Fibroblast of the aortic adventitia (primary cell): Measurements from ENCODE around the gene MYL4. TPM values are rescaled to one million over a fixed set of nuclear protein-coding genes. Genes with fewer than 3 reads are reported as not detected.
"Not testable (repeated sequence)": the region's sequence is repeated elsewhere in the genome, so short reads cannot be mapped to it uniquely, and the experiment has no call there.

ENCODE experiments used
- DNase-seq: peaks from one replicate; pipeline ENCODE4 v3.0.0-alpha.2; 2010; ENCODE audit warnings: low read depth
- H3K4me3 ChIP-seq: 2 replicates; pipeline ENCODE4 v1.5.1; 2011; ENCODE audit warnings: low read depth, mild to moderate bottlenecking, control low read depth, low read length, moderate library complexity
- total RNA-seq: library from RNA; depleted of rRNA; stranded (reverse); fragments of >200 nt; gene quantifications from 2 replicates; pipeline ENCODE4 v1.2.3, GENCODE V29; 2012; ENCODE audit warnings: low replicate concordance
- TF ChIP-seq, protein P1 (sequence below): IDR thresholded peaks from 2 replicates; pipeline ENCODE4 v1.5.1; 2011; ENCODE audit warnings: mild to moderate bottlenecking, low read length, control low read depth, inconsistent platforms; ENCODE audit not compliant: insufficient read depth

Gene MYL4
- total RNA-seq = not detected in 2 replicates

DNA sequence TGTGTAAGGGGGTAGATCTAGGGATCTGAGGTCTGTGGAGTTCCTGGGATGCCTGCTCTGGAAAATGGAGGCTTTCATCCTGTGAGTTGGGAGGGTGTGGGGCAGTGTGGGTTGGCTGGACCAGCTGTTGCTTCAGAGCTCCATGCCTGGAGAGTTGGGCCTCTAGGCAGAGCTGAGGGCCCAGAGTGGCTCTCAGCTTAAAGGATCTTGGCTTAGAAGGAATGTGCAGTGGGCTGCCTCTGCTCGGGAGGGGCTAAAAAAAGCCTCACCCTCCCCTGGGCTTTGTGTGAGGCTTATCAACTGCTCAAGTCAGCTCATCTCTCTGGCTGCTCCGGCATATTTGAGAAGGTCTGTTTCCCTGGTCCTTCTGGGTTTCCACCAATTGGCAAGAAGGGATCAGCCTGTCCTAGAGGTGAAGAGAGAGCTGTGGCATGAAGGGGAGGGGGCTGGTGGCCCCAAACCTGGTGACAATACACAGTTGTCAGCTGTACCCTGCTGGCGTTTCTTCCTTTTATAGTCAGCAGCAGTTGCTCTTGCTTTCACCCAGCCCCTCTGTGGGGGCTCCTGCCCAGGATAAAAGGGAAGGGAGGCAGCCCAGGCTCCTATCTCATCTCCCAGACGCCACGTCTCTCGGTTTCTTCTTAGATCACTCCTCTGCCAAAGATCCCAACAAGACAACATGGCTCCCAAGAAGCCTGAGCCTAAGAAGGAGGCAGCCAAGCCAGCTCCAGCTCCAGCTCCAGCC is at the start of gene MYL4:
MYL4 (plus strand) TSS at position 605 of the 745 bp plus-strand sequence; CDS start at position 680, 75 bp downstream.
- TF ChIP-seq, protein P1, sequence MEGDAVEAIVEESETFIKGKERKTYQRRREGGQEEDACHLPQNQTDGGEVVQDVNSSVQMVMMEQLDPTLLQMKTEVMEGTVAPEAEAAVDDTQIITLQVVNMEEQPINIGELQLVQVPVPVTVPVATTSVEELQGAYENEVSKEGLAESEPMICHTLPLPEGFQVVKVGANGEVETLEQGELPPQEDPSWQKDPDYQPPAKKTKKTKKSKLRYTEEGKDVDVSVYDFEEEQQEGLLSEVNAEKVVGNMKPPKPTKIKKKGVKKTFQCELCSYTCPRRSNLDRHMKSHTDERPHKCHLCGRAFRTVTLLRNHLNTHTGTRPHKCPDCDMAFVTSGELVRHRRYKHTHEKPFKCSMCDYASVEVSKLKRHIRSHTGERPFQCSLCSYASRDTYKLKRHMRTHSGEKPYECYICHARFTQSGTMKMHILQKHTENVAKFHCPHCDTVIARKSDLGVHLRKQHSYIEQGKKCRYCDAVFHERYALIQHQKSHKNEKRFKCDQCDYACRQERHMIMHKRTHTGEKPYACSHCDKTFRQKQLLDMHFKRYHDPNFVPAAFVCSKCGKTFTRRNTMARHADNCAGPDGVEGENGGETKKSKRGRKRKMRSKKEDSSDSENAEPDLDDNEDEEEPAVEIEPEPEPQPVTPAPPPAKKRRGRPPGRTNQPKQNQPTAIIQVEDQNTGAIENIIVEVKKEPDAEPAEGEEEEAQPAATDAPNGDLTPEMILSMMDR = no peak
- no peak within 1 kb of the TSS for H3K4me3 ChIP-seq
- no peak for DNase-seq

GRCh38 chr17:47162013-47162622 is 47.0 kb upstream of the MYL4 start:
- TF ChIP-seq, protein P1 = no peak
- no peak for DNase-seq
- H3K4me3 ChIP-seq = no peak overlapping the region

DNA sequence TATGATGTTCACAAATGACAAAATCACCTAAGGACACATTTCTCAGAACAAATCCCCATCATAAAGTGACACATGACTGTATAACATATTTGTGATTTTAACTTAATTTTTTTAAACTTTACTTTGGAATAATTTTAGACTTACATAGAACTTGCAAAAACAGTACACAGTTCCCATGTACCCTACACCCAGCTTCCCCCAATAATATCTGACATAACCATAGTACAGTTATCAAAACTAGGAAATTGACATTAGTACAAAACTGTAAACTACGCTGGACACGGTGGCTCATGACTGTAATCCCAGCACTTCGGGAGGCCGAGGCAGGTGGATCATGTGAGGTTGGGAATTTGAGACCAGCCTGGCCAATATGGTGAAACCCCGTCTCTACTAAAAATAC is 44.9 kb upstream of the MYL4 start:
- no peak for DNase-seq
- H3K4me3 ChIP-seq = no peak overlapping the region
- TF ChIP-seq, protein P1 = no peak

GRCh38 chr17:47165137-47165536 is 44.0 kb upstream of the MYL4 start:
- TF ChIP-seq, protein P1 = no peak
- H3K4me3 ChIP-seq = no peak overlapping the region
- no peak for DNase-seq

- H3K4me3 ChIP-seq, DNase-seq: not testable (repeated sequence)
These were observed 42.3 kb upstream of the MYL4 start for GRCh38 chr17:47166854-47167253.

DNA sequence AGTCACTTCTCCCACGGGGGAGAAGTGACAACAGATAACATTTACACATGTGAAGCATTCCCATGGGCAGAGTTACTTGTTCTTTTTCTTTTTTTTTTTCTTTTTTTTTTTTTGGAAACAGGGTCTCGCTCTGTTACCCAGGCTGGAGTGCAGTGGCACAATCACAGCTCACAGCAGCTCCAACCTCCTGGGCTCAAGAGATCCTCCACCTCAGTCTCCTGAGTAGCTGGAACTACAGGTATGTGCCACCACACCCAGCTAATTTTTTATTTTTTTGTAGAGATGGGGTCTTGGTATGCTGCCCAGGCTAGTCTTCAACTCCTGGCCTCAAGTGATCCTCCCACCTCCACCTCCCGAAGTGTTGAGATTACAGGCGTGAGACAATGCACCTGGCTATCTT is 40.3 kb upstream of the MYL4 start:
- H3K4me3 ChIP-seq, DNase-seq: not testable (repeated sequence)

DNA sequence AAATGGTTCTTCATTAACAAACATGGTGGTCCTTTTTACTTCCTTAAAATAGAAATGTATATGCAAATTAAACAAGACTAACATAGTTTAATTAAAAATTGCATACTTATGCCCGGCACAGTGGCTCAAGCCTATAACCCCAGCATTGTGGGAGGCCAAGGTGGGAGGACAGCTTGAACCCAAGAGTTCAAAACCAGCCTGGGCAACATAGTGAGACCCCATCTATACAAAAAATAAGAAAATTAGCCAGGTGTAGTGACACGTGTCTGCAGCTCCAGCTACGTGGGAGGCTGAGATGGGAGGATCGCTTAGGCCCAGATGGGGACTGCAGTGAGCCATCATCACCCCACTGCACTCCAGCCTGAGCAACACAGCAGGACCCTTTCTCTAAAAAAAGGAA is 38.4 kb upstream of the MYL4 start:
- H3K4me3 ChIP-seq = no peak overlapping the region
- TF ChIP-seq, protein P1 = no peak
- DNase-seq = no peak
